RWPE1 (cell line): ENCODE results near the gene PLEKHG5.
"Not testable (repeated sequence)": the region's sequence is repeated elsewhere in the genome, so short reads cannot be mapped to it uniquely, and the experiment has no call there.

Experiments
- CTCF ChIA-PET: fragments of 350-600 bp; sonication (Branson Sonifier 250); formaldehyde crosslinking; extraction: SDS; loops from one replicate; lab custom pipeline; 2021; lab: Yijun Ruan, JAX
- POLR2A ChIA-PET: fragments of 400-600 bp; formaldehyde crosslinking; extraction: SDS; loops from one replicate; lab custom pipeline; 2020; ENCODE audit warnings: antibody characterized with exemption; ENCODE audit not compliant: low non-redundant PET; lab: Yijun Ruan, JAX
- DNase-seq: peaks from one replicate; pipeline ENCODE4 v3.0.0; 2012; ENCODE audit warnings: low spot score
- H3K27ac ChIP-seq: fragments of 450-650 bp; 2 replicates; pipeline ENCODE4 v1.5.1; 2017
- TF ChIP-seq, protein P1 (sequence below): fragments of 450-650 bp; conservative IDR thresholded peaks from 2 replicates; pipeline ENCODE4 v1.5.1; 2017; ENCODE audit warnings: low read depth, mild to moderate bottlenecking

The PLEKHG5 gene

DNA sequence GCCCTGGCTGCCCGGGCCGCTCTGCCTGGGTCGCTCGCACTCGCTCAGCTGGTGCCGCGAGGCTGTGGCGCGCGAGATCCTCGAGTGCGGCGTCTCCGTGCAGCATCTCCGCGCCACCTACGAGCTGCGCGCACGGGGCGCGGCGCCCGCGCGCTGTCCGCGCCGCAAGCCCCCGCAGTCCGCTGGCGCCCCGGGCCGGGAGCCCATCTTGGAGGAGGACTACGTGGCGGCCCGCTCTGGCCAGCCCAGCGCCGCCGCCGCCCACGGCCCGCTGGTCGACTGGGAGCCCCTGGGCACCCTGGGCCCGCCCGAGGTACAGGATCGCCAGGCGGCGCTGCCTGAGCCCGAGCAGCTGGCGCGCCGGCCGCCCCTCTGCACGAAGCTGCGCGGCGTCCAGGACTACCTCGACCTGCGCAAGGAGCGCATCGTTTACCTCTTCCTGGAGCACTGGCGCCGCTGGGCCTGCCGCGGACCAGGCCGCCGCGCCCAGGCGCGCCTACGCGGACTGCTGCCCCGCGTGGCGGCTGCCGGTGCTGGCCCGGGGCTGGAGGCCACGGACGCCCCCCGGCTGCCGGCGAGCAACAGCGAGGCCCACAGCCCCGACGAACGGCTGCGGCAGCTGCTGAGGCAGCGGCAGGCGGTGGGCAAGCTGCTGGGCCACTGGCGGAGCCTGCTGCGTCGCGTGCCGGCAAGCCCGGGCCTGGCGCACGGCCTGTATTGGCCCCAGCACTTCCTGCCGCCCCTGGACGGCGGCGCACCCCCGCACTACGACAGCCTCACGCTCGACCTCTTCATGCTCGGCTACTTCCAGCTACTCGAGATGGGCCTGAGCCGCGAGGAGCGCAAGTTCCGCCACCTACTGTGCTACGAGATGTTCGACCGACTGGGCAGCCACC is 36.4 kb downstream of the PLEKHG5 start:
- CTCF ChIA-PET = interaction anchor here (0.6 kb wide), 1 partner anchor 209 kb away, joined by 9 read pairs; no protein-coding TSS in a partner anchor
- DNase-seq = no peak
- H3K27ac ChIP-seq = no peak overlapping the region
- TF ChIP-seq, protein P1, sequence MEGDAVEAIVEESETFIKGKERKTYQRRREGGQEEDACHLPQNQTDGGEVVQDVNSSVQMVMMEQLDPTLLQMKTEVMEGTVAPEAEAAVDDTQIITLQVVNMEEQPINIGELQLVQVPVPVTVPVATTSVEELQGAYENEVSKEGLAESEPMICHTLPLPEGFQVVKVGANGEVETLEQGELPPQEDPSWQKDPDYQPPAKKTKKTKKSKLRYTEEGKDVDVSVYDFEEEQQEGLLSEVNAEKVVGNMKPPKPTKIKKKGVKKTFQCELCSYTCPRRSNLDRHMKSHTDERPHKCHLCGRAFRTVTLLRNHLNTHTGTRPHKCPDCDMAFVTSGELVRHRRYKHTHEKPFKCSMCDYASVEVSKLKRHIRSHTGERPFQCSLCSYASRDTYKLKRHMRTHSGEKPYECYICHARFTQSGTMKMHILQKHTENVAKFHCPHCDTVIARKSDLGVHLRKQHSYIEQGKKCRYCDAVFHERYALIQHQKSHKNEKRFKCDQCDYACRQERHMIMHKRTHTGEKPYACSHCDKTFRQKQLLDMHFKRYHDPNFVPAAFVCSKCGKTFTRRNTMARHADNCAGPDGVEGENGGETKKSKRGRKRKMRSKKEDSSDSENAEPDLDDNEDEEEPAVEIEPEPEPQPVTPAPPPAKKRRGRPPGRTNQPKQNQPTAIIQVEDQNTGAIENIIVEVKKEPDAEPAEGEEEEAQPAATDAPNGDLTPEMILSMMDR = no peak
- POLR2A ChIA-PET = no interaction called here

GRCh38 chr1:6453895-6454855 is 37.3 kb downstream of the PLEKHG5 start:
- H3K27ac ChIP-seq, CTCF ChIA-PET, POLR2A ChIA-PET, DNase-seq: not testable (repeated sequence)

GRCh38 chr1:6450943-6451373 is 40.5 kb downstream of the PLEKHG5 start:
- TF ChIP-seq, protein P1 = no peak
- ChIA-PET POLR2A (no interaction called here), CTCF (interaction anchor here (0.6 to 1.4 kb wide), 3 partner anchors 13 to 204 kb away, joined by 3 to 6 read pairs (median 4); no protein-coding TSS in a partner anchor)
- no peak overlapping the region for H3K27ac ChIP-seq
- DNase-seq = no peak

DNA sequence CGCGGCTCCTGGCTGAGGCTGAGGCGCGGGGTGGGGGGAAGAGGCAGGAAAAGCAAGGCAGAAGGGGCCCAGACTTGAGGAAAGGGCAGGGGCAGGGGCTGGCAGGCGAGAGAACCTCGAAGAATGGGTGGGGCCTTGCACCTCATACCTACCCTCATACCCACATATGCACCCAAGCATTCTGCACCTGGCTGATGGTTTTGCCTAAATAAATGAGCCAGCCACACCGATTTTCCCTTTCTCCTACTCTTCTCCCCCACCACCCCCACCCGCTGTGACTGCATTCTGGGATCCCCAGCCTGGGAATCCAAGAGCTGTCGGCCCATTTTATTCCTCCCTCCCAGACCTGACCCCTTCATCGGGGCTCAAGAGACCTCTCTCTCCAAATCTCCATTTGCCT is 41.0 kb downstream of the PLEKHG5 start:
- CTCF ChIA-PET = interaction anchor here (0.6 to 1.4 kb wide), 2 partner anchors 13 to 39 kb away, joined by 4 to 6 read pairs; no protein-coding TSS in a partner anchor
- H3K27ac ChIP-seq, POLR2A ChIA-PET, DNase-seq: not testable (repeated sequence)

DNA sequence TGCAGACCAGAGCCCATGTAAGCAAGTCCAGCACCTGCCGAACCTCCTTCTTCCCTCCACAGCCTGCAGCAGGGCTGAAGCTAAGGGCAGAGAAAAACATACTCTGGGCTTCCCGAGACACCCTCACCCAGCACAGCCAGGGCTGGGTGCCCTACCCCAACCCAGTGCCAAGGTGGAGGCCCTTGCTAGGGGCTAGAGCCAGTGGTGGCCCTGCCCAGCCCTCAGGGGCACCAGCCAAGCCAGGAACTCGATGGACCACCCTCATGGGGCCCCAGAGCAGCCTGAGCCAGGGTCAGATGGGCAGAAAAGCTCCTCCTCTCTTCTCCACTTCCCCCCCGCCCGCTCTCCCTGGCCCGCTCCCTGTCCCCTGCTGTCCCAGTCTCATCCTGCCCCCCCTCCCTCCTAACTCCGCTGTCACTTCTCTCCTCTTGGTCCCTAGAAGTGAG is 41.4 kb downstream of the PLEKHG5 start:
- CTCF ChIA-PET = interaction anchor here (1.0 to 4.1 kb wide), 3 partner anchors 12 to 185 kb away, joined by 3 to 14 read pairs (median 3); no protein-coding TSS in a partner anchor
- TF ChIP-seq, protein P1 = no peak
- H3K27ac ChIP-seq = no peak overlapping the region
- POLR2A ChIA-PET = no interaction called here
- DNase-seq = no peak

DNA sequence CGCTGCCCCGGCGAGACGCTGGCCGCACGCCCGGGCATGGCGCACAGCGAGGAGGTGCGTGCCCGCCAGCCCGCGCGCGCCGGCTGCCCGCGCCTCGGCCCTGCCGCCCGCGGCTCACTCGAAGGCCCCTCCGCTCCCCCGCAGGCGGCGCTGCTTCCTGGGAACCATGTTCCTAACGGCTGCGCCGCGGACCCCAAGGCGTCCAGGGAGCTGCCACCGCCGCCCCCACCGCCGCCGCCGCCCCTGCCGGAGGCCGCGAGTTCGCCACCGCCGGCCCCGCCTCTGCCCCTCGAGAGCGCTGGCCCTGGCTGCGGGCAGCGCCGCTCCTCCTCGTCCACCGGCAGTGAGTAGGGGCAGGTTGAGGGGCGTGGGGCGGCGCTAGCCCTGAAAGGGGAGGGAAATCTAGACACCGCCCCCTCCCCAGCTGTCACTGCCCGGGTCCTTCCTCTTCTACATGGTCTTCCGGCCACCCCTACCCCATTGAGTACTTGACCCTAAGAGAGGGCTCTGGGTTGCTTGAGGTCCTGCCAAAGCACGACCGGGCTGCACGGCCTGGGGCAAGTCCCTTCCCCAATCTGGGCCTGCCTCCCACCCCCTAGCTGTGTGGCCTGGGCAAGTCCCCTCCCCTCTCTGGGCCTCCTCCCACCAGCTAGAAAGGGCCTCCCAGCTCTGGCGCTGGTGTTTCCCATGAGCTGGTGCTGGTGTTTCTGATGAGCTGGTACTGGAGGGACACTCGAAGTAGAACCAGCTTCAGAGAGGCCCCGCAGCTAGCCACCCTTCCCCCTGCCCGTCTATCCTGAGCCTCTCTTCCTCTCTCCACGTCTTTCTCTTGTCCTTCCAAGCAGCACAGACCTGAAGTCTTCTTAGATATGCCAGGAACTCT is 42.5 kb downstream of the PLEKHG5 start:
- no peak overlapping the region for H3K27ac ChIP-seq
- TF ChIP-seq, protein P1 = no peak
- ChIA-PET CTCF (interaction anchor here (0.7 to 4.1 kb wide), 6 partner anchors 11 to 202 kb away, joined by 3 to 14 read pairs (median 3); no protein-coding TSS in a partner anchor), POLR2A (no interaction called here)
- no peak for DNase-seq
